ENCODE results near the gene CDHR2.

CDHR2 gene

DNA sequence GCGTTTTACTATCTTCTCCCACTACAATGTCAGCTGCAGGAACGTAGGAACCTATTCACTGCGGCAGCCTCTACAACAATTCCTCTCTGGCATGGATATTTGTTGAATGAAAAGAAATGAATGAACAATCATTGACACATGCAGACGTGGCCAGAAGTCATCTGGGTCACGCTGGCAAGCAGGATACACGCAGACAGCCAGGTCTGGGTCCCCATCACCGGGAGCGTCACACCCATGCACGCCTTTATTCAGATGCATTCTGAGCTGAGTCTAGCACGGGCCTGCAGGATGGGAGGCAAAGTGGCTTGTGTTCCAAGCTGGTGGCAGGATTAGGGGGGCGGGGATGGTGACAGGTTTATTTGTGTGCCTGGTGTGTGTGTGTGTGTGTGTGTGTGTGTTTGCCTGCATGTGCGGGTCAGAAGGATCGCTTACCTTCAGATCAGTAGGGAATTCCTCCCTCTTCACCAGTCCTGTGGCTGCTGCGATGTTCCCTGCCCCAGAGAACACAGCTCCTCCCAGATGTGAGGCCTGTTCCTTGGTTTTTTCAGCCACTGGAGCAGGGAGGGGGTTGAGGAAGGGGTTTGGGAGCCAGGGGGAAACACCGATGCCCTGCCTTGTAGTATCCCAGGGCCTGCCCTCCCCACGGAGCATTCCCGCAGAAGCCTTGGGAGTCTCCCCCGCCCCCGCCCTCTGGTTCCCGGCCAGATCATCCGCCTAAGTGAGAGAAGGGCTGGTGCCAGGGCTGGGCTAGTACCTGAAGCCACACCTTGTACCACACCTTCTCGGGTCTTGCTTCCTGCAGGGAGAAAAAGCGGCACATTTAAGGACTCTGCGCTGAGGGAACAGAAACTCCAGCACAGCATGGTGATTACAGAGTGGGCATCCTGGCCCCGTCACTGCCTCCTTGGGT lies 77.1 kb downstream of the CDHR2 start:
- DNase-seq, result no peak

DNA sequence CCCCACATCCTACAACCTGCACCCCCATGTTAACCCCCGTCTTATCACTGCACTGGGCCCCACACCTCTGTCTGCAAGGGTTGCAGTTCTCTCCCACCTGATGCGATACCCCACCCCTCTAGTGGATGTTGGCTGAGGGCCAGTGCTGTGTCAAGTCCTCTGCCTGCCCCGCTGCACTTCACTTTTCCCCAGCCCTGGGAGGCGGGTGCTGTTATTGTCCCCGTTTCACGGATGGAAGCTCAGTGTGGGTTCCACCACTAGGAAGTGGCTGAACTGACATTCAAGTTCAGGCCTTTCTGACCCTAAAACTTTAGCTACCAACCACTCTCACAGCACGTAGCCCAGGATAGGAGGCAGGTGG lies 77.7 kb downstream of the CDHR2 start:
- DNase-seq, result no peak

DNA sequence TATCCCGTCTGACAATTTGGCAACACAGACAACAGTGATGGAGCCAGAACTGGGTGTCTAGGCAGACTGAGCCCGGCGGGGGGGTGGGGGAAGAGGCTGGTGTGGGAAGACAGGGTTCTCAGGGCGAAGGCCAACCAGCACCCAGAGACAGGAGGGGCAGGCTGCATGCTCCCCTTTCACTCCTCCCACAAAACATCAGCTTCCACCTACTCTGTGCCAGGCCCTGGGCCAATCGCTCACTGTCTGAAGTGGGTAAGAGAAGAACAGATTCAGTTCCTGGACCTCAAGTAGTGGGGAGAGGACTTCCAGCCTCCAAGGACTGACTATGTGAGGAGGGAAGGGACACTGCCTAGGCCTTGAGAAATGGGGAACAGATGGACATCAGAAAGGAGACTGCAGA lies 78.4 kb downstream of the CDHR2 start:
- no peak for DNase-seq

DNA sequence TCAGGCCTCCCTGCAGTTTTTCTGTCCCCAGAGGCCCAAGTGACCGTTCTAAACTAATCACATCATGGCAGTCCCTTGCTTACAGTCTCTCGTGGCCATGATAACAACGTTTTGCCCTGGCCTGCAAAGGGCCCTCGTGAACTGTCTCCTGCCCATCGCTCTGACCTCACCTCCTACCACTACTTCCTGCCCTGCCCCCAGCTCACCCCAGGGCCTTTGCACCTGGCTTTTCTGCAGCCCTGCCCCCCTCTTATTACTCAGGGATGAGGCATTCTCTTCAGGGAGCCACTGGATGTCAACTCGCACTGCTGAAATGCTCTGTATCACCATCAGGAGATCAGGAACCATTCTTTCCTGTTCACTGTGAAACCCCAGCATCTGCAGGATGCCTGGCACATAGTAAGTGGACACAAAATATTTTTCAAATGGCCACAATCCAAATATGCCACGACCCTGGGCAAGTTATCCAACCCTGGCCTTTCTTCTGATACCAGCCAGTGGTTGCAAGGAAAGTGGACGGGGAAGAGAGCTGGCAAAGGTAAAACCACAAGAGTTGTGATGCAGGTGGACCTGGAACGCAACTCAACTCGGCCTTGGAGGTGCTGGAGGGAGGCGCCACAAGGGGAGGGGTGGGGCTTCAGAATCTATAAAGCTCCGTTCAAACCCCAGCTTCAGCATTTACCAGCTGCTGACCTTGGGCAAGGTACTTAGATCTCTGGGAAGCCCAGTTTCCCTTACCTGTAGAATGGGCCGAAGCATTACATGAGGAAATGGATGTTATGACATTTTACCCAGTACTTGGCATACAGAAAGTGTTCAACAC lies 79.5 kb downstream of the CDHR2 start:
- no peak for DNase-seq

DNA sequence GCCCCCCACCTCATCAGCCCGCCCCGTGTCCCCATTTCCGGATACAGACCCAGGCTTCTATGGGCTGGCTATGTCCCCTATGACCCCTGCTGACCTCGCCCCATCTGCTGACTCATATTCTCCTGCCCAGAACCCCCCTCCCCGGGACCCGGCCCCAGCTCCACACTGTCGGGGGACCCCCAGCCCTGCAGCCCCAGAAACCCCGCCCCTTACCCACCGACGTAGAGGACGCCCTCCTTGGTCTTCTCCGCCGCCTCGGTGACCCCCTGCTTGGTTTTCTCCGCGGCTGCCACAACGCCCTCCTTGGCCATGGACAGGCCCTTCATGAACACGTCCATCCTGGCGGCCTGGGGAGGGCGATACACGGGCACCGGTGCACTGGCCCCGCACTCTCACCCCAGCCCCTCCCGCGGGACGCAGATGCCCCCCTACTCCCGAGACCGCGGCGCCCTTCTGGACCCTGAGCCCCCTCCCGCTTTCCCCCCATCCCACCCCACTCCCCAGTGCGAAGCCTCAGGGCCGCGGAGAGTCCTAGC lies 80.2 kb downstream of the CDHR2 start:
- no peak for DNase-seq

DNA sequence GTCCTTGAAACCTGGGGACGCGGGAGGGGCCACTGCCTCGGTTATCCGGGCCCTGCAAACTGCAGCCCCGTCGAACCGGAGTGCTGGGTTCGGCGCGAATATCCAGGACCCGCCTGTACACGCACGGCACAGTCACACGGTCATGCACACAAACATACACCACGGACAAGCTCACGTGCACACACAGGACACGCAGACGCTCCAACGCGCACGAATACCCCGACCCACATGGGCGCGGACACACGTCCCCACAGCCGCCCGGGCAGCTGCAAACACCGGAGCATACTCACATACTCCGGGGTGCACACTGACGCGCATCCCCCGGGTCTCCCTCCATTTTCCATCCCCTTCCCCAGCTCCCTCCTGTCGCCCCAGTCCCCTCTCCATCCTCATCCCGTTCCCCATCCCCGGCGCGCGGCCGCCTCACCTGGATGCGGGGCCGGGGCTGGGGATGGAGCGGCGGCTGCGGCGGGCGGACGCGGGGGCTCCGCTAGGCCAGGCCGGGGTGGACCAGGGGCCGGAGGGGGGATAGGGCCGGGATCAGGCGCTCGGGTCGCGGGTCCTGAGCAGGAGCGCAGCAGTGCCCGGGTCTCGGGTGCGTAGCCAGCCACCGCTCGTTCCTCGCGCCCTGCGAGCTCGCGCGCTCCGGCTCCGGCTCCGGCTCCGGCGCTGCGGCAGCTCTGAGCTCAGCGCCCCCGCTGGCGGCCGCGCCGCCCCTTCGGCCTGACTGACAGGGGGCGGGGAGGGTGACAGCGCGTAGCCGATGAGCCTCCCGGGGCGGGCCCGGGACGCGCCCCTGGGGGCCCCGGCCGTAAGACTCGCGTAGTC lies 80.9 kb downstream of the CDHR2 start, which contains the start of the genes EIF4E1B and SNCB:
EIF4E1B (plus strand) TSS at position 823 of the 828 bp plus-strand sequence. CDS start 12,113 bp downstream, outside the sequence.
SNCB (minus strand) TSS at position 682 of the 828 bp plus-strand sequence. CDS start 880 bp downstream, outside the sequence.
- DNase-seq, result no peak

DNA sequence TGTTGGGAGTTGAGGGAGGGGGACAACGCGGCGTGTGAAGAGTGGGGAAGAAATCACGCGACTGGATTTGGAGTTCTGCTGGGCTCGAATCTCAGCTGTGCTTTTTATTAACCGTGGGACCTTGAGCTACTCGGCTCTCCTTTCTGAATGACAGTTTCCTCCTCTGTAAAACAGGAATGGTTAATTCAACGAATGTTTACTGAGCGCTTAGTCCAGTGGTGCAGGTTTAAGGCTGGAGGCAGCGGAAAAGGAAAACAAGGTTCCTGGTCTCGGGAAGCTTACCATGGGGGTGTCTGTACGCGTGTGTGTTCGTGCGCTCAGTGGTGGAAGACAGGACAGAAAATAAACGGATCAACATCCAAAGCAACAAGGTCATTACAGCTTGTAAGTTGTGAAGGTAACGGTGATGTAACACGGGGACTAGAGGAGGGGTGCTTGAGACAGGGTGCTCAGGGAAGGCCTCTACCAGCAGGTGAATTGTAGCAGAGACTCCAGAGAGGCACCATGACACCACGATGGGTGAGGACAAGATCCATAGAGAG lies 81.6 kb downstream of the CDHR2 start:
- DNase-seq, result no peak

DNA sequence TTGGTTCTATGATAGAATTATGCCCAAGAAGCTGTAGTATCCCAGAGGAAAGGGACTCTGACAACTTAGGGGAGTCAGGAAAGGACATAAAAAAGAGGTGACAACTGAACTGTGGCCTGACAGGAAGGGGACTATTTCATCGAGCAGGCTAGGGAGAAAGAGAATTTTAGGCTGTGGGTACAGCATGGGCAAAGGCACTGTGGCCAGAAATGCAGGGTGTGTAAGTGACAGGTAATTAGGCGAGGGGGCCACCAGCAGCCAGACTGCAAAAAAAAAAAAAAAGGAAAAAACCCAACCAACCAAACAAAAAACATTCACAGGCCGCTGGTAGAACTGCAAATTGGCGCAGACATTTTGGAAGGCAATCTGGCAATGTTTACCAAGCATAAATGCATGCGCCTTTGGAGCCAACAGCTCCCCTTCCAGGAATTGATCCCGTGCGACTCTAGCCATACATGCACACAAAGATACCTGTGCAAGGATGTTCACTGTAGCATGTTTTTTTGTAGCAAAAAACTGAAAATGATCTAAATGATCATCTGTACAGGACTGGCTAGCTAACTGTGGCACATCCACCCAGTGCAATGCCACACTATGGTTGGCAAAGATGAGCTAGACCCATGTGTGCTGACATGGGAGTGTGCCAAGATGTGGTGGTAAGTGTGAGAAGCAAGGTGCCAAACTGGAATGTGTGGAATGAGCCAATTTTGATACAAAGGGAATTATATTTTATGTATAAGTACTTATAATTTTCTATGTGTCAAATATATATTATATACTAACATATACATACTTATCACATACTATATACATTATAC lies 82.5 kb downstream of the CDHR2 start:
- peak; percentile 13 for DNase-seq

DNA sequence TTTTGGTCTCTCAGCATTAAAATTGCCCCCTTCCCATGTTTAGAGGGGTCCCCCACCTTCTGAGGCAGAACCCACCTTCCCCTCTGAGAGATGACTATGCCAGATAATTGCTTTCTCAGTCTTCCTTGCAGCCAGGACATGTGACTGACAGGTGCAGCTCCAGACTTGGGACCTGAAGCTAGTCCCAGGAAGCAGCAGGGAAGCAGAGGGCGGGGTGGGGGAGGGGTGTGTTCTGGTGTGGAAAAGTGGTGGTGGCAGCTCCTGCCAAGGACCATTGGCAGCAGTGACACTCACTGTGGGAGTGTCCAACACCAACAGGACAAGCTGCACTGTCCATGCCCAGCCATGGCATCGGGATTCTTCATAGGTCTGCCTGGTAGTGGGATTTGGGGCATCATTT lies 83.6 kb downstream of the CDHR2 start:
- peak; percentile 67 for DNase-seq

DNA sequence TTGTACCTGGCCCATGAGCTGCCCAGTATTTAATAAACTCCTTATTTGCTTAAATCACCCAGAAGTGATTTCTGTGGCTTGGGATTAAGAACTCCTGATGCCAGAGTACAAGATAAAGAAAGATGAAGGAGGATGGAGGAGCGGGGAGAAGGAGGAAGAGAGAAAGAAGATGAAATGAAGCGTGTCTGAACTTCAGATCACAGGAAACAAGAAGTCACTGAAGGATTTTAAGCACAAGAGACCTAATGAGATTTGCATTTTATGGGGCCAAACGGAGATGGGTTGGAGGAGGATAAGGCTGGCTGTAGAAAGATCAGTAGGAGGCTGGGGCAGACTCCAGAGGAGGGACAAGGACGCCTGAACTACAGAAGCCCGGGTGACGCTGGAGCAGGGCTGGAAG lies 84.5 kb downstream of the CDHR2 start:
- no peak for DNase-seq

DNA sequence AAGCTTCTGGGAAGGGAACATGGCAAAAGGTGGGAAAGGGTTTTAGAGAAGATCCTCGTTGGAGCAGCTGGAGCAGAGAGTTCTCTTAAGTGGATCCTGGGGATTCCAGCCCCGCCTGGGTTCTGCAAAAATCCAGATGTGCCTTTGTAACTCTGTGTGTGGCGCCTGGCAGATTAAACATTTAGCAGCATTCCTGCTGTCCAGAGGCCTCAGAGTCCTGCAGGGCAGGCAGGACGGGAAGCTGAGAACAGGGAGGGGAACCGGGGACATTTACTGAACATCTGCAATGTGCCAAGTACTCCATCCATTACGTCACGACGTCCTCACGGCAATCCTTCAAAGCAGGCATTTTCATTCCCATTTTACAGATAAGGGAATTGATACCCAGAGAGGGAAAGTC lies 87.3 kb downstream of the CDHR2 start:
- DNase-seq, result no peak

DNA sequence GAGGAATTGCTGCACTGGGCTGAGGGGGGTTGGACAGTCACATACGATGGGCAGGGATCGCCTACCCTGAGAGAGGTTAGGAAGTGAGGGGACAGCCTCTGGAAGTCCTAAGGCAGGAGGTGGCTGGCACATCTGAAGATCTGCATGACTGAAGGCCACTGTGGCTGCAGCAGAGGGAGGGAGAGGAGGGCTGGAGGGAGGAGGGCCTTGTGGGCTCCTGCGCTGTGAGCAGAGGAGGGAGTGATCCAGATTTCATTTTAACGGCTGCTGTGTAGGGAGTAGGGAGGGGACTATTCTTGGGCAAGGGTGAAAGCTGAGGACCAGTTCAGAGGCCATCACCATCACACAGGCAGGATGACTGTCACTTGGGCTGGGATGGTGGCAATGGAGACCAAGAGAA lies 88.4 kb downstream of the CDHR2 start:
- DNase-seq, result no peak

DNA sequence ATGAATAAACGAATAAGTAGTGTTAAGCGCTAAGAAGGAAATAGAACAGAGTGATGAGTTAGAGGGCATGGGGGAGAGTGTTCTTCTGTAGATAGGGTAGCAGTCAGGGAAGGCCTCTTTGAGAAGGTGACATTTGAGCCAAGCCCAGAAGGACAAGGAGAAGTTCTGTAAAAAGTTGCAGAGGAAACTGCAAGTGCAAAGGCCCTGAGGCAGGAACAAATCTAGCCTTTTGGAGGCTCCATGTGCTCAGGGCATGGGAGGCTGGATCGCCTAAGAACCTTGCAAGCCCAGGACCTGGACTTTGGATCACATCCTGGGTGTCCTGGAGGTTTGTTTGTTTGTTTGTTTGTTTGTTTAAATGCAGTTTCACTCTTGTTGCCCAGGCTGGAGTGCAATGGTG lies 89.3 kb downstream of the CDHR2 start:
- DNase-seq, result no peak

DNA sequence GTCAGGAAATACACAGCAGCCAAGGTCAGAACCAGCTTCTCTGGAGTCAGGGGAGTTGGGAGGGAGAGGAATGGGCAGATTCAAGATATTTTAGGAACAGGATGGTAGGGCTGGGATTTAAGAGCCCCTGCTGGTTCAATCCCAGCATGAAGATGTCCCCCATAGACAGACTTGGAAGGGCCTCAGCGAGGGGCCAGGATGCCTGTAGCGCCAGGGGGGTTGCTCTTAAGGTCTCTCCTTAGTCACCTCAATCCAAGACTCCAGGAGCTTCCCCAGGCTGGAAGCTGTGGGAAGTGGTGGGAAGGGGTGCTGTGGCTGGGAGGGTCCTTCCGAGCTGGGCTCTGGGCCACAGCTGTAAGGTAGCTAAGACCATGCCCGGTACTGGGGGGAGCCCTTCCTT lies 90.1 kb downstream of the CDHR2 start:
- no peak for DNase-seq

DNA sequence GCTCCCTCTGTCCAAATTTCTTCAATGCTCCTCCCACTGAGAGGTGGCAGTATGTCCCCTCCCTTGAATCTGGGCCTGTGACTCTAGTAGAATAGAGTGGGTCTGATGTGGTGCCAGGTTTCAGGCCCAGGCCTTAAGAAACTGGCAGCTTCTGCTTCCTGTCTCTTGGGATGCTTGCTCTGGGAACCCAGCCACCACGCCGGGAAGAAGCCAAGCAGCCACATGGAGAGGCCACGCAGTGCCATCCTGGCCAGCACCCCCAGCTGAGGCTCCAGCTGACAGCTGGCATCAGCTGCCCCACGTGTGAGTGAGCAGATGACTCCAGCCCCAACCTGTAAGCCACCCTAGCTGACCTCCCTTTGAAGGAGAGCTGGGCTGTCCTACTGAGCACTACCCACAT lies 90.8 kb downstream of the CDHR2 start:
- DNase-seq, result peak; percentile 62

DNA sequence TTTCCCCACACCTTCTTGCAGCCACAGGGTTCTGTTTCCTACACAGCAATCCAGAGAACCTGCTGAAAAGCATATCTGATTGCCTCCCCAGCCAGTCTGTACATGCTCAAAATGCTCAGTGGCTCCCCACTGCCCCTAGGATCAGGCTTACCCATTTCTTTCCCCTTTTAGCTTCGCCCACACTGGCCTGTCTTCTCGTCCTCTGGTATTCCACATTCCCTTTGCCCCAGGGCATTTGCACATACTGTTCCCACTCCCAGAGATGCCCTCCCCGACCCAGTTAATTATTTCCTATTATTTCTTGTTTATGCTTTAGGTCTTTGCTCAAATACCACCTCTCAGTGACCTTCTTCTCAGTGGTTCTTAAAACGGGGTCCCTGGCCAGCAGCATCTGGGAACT lies 91.5 kb downstream of the CDHR2 start:
- no peak for DNase-seq

DNA sequence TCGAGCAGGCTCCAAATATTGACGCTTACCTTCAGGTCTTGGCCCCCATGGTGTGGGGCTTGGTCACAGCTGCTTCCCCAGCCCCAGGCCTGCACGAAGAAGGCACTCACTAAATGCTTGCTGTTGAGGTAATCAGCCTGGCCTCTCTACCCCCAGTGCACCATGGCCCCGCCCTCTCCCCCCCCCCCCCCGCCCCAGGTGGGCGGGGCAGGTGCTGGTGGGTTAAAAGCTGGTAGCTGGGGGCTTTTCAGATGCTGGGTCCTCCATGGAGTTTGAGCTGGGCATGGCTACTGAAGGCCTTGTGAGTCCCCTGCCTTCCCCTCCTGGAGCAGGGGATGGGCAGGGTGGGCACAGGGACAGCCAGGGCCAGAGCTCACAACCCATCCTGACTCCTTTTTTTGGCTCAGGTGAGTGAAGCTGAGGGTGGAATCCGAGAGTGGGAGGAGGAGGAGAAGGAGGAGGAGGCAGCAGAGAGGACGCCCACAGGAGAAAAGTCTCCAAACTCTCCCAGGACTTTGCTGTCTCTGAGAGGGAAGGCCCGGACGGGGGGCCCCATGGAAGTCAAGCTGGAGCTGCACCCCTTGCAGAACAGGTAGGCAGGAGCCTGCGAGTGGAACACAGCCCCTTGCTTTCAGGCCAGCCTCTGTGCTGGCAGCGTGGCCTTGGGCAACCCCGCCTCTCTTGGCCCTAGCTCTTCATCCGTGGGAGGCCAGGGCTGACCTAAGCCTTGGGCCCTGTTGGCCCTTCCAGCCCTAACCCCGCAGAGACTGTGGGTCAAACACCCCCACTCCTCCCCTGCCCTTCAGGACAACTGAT lies 93.7 kb downstream of the CDHR2 start:
- no peak for DNase-seq

DNA sequence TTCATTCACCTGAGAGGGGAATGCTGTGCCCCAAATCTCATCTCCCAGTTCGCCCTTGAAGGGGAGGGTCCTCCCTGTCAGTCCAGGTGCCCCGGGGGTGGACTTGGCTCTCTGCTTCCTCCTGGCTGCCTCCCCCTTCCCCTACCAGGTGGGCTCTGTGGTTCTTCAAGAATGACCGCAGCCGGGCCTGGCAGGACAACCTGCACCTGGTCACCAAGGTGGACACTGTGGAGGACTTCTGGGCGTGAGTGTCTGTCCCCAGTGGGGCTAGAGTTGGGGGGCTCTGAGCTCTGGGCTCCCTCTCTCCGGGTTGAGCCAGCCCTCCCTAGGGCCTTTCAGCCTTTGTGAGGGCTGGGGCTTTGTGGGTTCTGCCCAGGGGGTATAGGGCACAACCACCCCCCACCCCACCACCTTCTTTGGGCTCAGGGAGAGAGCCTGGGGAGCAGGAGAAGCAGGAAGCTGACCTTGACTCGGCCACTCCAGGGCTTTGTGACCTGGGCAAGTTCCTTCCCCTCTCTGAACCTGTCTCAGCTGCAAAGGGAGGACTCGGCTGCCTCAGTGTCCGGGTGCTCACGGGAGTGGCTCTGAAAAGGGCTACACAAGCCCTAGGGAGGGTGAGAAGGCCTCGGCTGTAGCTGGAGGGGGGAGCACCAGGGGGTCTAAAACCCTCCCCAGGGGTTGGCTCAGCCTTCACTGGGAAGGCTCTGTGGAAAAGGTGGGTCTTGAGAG lies 94.5 kb downstream of the CDHR2 start:
- no peak for DNase-seq

DNA sequence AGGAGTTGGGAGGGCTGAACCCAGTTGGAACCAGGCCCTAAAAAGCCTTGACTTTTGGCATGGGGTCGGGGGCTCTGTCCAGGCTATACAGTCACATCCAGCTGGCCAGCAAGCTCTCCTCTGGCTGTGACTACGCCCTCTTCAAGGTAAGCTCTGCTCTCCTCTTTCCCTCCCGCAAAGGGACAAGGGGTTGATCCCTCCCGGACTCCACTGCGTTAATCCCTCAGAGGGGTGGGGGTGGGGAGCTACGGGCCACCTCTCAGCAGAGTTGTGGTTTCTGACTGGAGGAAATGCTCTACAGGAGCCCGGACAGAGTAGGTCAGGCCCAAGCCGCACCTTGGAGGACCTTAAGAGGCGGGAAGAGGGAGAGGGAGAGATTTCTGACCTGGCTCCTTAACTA lies 95.2 kb downstream of the CDHR2 start:
- no peak for DNase-seq

All from NCI-H2029 (cell line).